Measurements from ENCODE around the gene MERTK.
"Not testable (repeated sequence)": the region's sequence is repeated elsewhere in the genome, so short reads cannot be mapped to it uniquely, and the experiment has no call there.

MERTK gene

GRCh38 chr2:112065966-112066365 lies 167.6 kb downstream of the MERTK start:
- no CpG with 5 or more reads among the region's 1 CpG for WGBS, 2 experiments
- Histone ChIP-seq H3K9me3 (ENCODE audit: control insufficient read depth, low read length) (no peaks in the 10 kb centered on the region), H3K27me3 (ENCODE audit: control insufficient read depth, insufficient read depth, low read length, poor library complexity, severe bottlenecking) (no peaks in the 10 kb centered on the region), H3K4me1 (ENCODE audit: control insufficient read depth, insufficient read depth, low read length) (no peaks in the 10 kb centered on the region), H3K4me3 (ENCODE audit: insufficient read depth, low read depth, low read length) (no peak overlapping the region), H3K36me3 (ENCODE audit: control insufficient read depth, insufficient read depth, low read length) (peaks cover 2% of the 10 kb centered on the region), H3K27ac (ENCODE audit: insufficient read depth, low read depth, low read length, poor library complexity, severe bottlenecking) (no peak overlapping the region)

- not testable (repeated sequence) for H3K27me3 ChIP-seq (ENCODE audit: control insufficient read depth, insufficient read depth, low read length, poor library complexity, severe bottlenecking); H3K9me3 ChIP-seq (ENCODE audit: control insufficient read depth, low read length); H3K4me3 ChIP-seq (ENCODE audit: insufficient read depth, low read depth, low read length); H3K36me3 ChIP-seq (ENCODE audit: control insufficient read depth, insufficient read depth, low read length); H3K4me1 ChIP-seq (ENCODE audit: control insufficient read depth, insufficient read depth, low read length); H3K27ac ChIP-seq (ENCODE audit: insufficient read depth, low read depth, low read length, poor library complexity, severe bottlenecking)
Measured at GRCh38 chr2:112069794-112070193, 171.4 kb downstream of the MERTK start.

- no peaks in the 10 kb centered on the region for H3K27me3 ChIP-seq (ENCODE audit: control insufficient read depth, insufficient read depth, low read length, poor library complexity, severe bottlenecking)
- peaks cover 2% of the 10 kb centered on the region for H3K36me3 ChIP-seq (ENCODE audit: control insufficient read depth, insufficient read depth, low read length)
- no peaks in the 10 kb centered on the region for H3K9me3 ChIP-seq (ENCODE audit: control insufficient read depth, low read length)
- H3K4me1 ChIP-seq (ENCODE audit: control insufficient read depth, insufficient read depth, low read length): no peaks in the 10 kb centered on the region
- WGBS, 2 experiments: 93 to 94% methylated on average over 3 of the region's 3 CpGs
- no peak overlapping the region for H3K4me3 ChIP-seq (ENCODE audit: insufficient read depth, low read depth, low read length)
- H3K27ac ChIP-seq (ENCODE audit: insufficient read depth, low read depth, low read length, poor library complexity, severe bottlenecking): no peak overlapping the region
Measured at GRCh38 chr2:112073875-112074274, 175.5 kb downstream of the MERTK start.

GRCh38 chr2:112074506-112074905 lies 176.1 kb downstream of the MERTK start:
- Histone ChIP-seq H3K36me3 (ENCODE audit: control insufficient read depth, insufficient read depth, low read length) (no peaks in the 10 kb centered on the region), H3K9me3 (ENCODE audit: control insufficient read depth, low read length) (no peaks in the 10 kb centered on the region), H3K27me3 (ENCODE audit: control insufficient read depth, insufficient read depth, low read length, poor library complexity, severe bottlenecking) (no peaks in the 10 kb centered on the region), H3K4me1 (ENCODE audit: control insufficient read depth, insufficient read depth, low read length) (no peaks in the 10 kb centered on the region), H3K4me3 (ENCODE audit: insufficient read depth, low read depth, low read length) (no peak overlapping the region), H3K27ac (ENCODE audit: insufficient read depth, low read depth, low read length, poor library complexity, severe bottlenecking) (no peak overlapping the region)
- WGBS, 2 experiments: 83% methylated on average over 1 of the region's 1 CpG; no CpG with 5 or more reads in 1 of the 2 experiments

GRCh38 chr2:112075490-112076260 lies 177.3 kb downstream of the MERTK start:
- WGBS, 2 experiments: 90 to 94% methylated on average over 7 to 8 of the region's 8 CpGs
- Histone ChIP-seq H3K4me3 (ENCODE audit: insufficient read depth, low read depth, low read length) (no peak overlapping the region), H3K27me3 (ENCODE audit: control insufficient read depth, insufficient read depth, low read length, poor library complexity, severe bottlenecking) (no peaks in the 10 kb centered on the region), H3K9me3 (ENCODE audit: control insufficient read depth, low read length) (no peaks in the 10 kb centered on the region), H3K4me1 (ENCODE audit: control insufficient read depth, insufficient read depth, low read length) (no peaks in the 10 kb centered on the region), H3K36me3 (ENCODE audit: control insufficient read depth, insufficient read depth, low read length) (no peaks in the 10 kb centered on the region), H3K27ac (ENCODE audit: insufficient read depth, low read depth, low read length, poor library complexity, severe bottlenecking) (no peak overlapping the region)

GRCh38 chr2:112077814-112078213 lies 179.4 kb downstream of the MERTK start:
- 74 to 77% methylated on average over 1 of the region's 1 CpG for WGBS, 2 experiments
- no peak overlapping the region for H3K4me3 ChIP-seq (ENCODE audit: insufficient read depth, low read depth, low read length)
- no peaks in the 10 kb centered on the region for H3K36me3 ChIP-seq (ENCODE audit: control insufficient read depth, insufficient read depth, low read length)
- no peak overlapping the region for H3K27ac ChIP-seq (ENCODE audit: insufficient read depth, low read depth, low read length, poor library complexity, severe bottlenecking)
- no peaks in the 10 kb centered on the region for H3K9me3 ChIP-seq (ENCODE audit: control insufficient read depth, low read length)
- H3K27me3 ChIP-seq (ENCODE audit: control insufficient read depth, insufficient read depth, low read length, poor library complexity, severe bottlenecking): no peaks in the 10 kb centered on the region
- no peaks in the 10 kb centered on the region for H3K4me1 ChIP-seq (ENCODE audit: control insufficient read depth, insufficient read depth, low read length)

All from ectodermal cell (in vitro differentiated cells).